Smooth muscle cell (in vitro differentiated cells): ENCODE results near the gene DNAI4. TPM values are rescaled to one million over a fixed set of nuclear protein-coding genes. Genes with fewer than 3 reads are reported as not detected.

Experiments used
- DNase-seq: peaks from one replicate; lab custom pipeline; 2025; ENCODE audit not compliant: unreplicated experiment; lab: John Stamatoyannopoulos, UW
- H2AFZ ChIP-seq: fragments of 200-600 bp; sonication (generic); 2 replicates; pipeline ENCODE4 v1.6.0; 2016; ENCODE audit warnings: antibody characterized with exemption, low read depth, mild to moderate bottlenecking
- H3F3A ChIP-seq: fragments of 200-600 bp; sonication (generic); 2 replicates; pipeline ENCODE4 v1.6.0; 2017; ENCODE audit warnings: antibody characterized with exemption, low read depth
- H3K27ac ChIP-seq: fragments of 200-600 bp; sonication (generic); 2 replicates; pipeline ENCODE4 v1.5.1; 2016; ENCODE audit warnings: low read depth, mild to moderate bottlenecking
- H3K27me3 ChIP-seq: fragments of 200-600 bp; sonication (generic); 2 replicates; pipeline ENCODE4 v1.6.1; 2016; ENCODE audit warnings: low read depth, mild to moderate bottlenecking
- H3K36me3 ChIP-seq: fragments of 200-600 bp; sonication (generic); 2 replicates; pipeline ENCODE4 v1.5.1; 2016; ENCODE audit warnings: low read depth
- H3K4me1 ChIP-seq: fragments of 200-600 bp; sonication (generic); 2 replicates; pipeline ENCODE4 v1.5.1; 2016; ENCODE audit warnings: low read depth
- H3K4me2 ChIP-seq: fragments of 200-600 bp; sonication (generic); 2 replicates; pipeline ENCODE4 v1.6.0; 2016; ENCODE audit warnings: mild to moderate bottlenecking
- H3K4me3 ChIP-seq: fragments of 200-600 bp; sonication (generic); 2 replicates; pipeline ENCODE4 v1.5.1; 2016; ENCODE audit warnings: mild to moderate bottlenecking
- H3K79me2 ChIP-seq: fragments of 200-600 bp; sonication (generic); 2 replicates; pipeline ENCODE4 v1.6.0; 2016; ENCODE audit warnings: low read depth, mild to moderate bottlenecking
- H3K9ac ChIP-seq: fragments of 200-600 bp; sonication (generic); 2 replicates; pipeline ENCODE4 v1.6.0; 2016; ENCODE audit warnings: low read depth
- H3K9me3 ChIP-seq: fragments of 200-600 bp; sonication (generic); replicated peaks from 2 replicates; pipeline ENCODE4 v1.5.1; 2016; ENCODE audit warnings: low read depth
- H4K20me1 ChIP-seq: fragments of 200-600 bp; sonication (generic); 2 replicates; pipeline ENCODE4 v1.6.0; 2016; ENCODE audit warnings: low read depth
- CTCF ChIP-seq: fragments of 200-600 bp; sonication (generic); IDR thresholded peaks from 2 replicates; pipeline ENCODE4 v1.5.1; 2017; ENCODE audit warnings: borderline replicate concordance, mild to moderate bottlenecking, antibody characterized with exemption; ENCODE audit not compliant: insufficient read depth, poor library complexity, severe bottlenecking
- WGBS: methylation state at CpG from one replicate; pipeline ENCODE4 v1.1.7; 2016; ENCODE audit warnings: low lambda C conversion rate; 5-methylcytosine and 5-hydroxymethylcytosine counted together
- polyA plus RNA-seq: library from polyadenylated mRNA; unstranded; fragments of >200 nt; fragmentation: Nextera tagmentation; extraction: Ambion mirVana; gene quantifications from 2 replicates; pipeline ENCODE4 v1.2.1, GENCODE V29; 2016
- total RNA-seq: library from RNA; depleted of rRNA; stranded (reverse); fragments of >200 nt; gene quantifications from 2 replicates; pipeline ENCODE4 v1.2.3, GENCODE V29; 2014

DNAI4 gene
- total and polyA plus RNA-seq, 2 experiments from 2014 or later = 0.63 to 2.2 TPM

DNA sequence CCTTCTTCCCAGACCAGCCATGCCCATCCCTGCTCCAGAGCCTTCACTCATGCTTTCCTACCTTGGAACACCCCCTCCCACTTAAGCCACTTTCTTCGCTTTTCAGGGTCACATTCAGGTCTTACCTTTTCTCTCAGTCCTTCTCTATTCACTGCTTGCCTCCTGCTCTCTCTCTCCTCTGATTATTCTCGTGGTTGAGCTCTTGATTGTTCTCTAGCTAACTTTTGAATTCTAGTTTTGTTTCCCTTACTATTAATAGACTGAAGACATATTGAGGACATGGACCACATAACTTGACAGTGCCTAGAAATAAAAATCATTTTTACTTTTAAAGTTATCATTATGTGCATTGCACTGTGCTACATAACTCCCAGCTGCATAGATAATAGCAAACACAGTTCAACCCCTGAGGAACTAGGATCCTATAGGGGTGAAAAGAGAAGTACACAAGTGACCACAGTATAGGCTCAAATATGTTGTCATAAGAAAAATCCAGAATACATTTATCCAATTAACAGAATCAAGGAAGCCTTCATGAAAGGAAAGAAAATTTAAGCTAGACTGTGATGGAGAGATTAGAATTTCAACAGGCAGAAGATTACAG lies 145.1 kb downstream of the DNAI4 start:
- no peaks in the 10 kb centered on the region for H4K20me1 ChIP-seq
- no peak overlapping the region for H3K9ac ChIP-seq
- no peaks in the 10 kb centered on the region for H3F3A ChIP-seq
- no peak for TF ChIP-seq CTCF
- H3K4me2 ChIP-seq = no peak overlapping the region
- H3K27me3 ChIP-seq = peaks cover 13% of the 10 kb centered on the region
- WGBS = 75% methylated on average over 2 of the region's 2 CpGs
- no peak overlapping the region for H2AFZ ChIP-seq
- H3K36me3 ChIP-seq = no peaks in the 10 kb centered on the region
- H3K9me3 ChIP-seq = no peaks in the 10 kb centered on the region
- H3K79me2 ChIP-seq = no peaks in the 10 kb centered on the region
- no peak overlapping the region for H3K4me3 ChIP-seq
- no peak for DNase-seq
- no peak overlapping the region for H3K27ac ChIP-seq
- H3K4me1 ChIP-seq = no peaks in the 10 kb centered on the region

GRCh38 chr1:66778969-66779368 lies 145.7 kb downstream of the DNAI4 start:
- no peak overlapping the region for H3K4me2 ChIP-seq

GRCh38 chr1:66778266-66778665 lies 146.4 kb downstream of the DNAI4 start:
- H3F3A ChIP-seq = no peaks in the 10 kb centered on the region
- no peaks in the 10 kb centered on the region for H3K9me3 ChIP-seq
- DNase-seq = no peak
- WGBS = 94% methylated on average over 4 of the region's 4 CpGs
- no peak overlapping the region for H2AFZ ChIP-seq
- no peak for TF ChIP-seq CTCF
- H3K27ac ChIP-seq = no peak overlapping the region
- H3K9ac ChIP-seq = no peak overlapping the region
- no peaks in the 10 kb centered on the region for H3K79me2 ChIP-seq
- no peak overlapping the region for H3K4me2 ChIP-seq
- no peaks in the 10 kb centered on the region for H3K4me1 ChIP-seq
- H3K36me3 ChIP-seq = no peaks in the 10 kb centered on the region
- no peak overlapping the region for H3K4me3 ChIP-seq
- H3K27me3 ChIP-seq = peaks cover 13% of the 10 kb centered on the region
- no peaks in the 10 kb centered on the region for H4K20me1 ChIP-seq

More at GRCh38 chr1:66778969-66779368, 145.7 kb downstream of the DNAI4 start:
- no peak for TF ChIP-seq CTCF
- DNase-seq = no peak
- H3K27ac ChIP-seq = no peak overlapping the region
- H3K4me3 ChIP-seq = no peak overlapping the region
- no peak overlapping the region for H3K9ac ChIP-seq
- H3K4me1 ChIP-seq = no peaks in the 10 kb centered on the region
- no peak overlapping the region for H2AFZ ChIP-seq
- H3K27me3 ChIP-seq = peaks cover 13% of the 10 kb centered on the region
- no peaks in the 10 kb centered on the region for H3F3A ChIP-seq
- WGBS = 96% methylated on average over 4 of the region's 4 CpGs
- no peaks in the 10 kb centered on the region for H3K79me2 ChIP-seq
- no peaks in the 10 kb centered on the region for H3K9me3 ChIP-seq
- no peaks in the 10 kb centered on the region for H4K20me1 ChIP-seq
- H3K36me3 ChIP-seq = no peaks in the 10 kb centered on the region

- no peaks in the 10 kb centered on the region for H3K36me3 ChIP-seq
- no peak overlapping the region for H2AFZ ChIP-seq
- no peak overlapping the region for H3K4me2 ChIP-seq
- no peaks in the 10 kb centered on the region for H4K20me1 ChIP-seq
- H3K79me2 ChIP-seq = no peaks in the 10 kb centered on the region
- no peaks in the 10 kb centered on the region for H3F3A ChIP-seq
- DNase-seq = no peak
- no peaks in the 10 kb centered on the region for H3K9me3 ChIP-seq
- peaks cover 13% of the 10 kb centered on the region for H3K27me3 ChIP-seq
- no peaks in the 10 kb centered on the region for H3K4me1 ChIP-seq
- H3K9ac ChIP-seq = no peak overlapping the region
- no peak overlapping the region for H3K4me3 ChIP-seq
- TF ChIP-seq CTCF = no peak
- 79% methylated on average over 3 of the region's 3 CpGs for WGBS
- H3K27ac ChIP-seq = no peak overlapping the region
Measured at GRCh38 chr1:66777831-66778230, 146.8 kb downstream of the DNAI4 start.
